Type B pancreatic cell (in vitro differentiated cells): ENCODE results near the gene EXTL1. TPM values are rescaled to one million over a fixed set of nuclear protein-coding genes. Genes with fewer than 3 reads are reported as not detected.

ENCODE experiments used
- DNase-seq: peaks from one replicate; pipeline ENCODE4 v3.0.0; 2021; ENCODE audit warnings: mixed read lengths; ENCODE audit not compliant: unreplicated experiment; ENCODE audit errors: extremely low spot score
- H3K27ac Mint-ChIP-seq: 2 replicates; pipeline ENCODE4 v1.8.0; 2021; ENCODE audit warnings: mild to moderate bottlenecking, mixed read lengths
- H3K27me3 Mint-ChIP-seq: 2 replicates; pipeline ENCODE4 v1.8.0; 2021; ENCODE audit warnings: mixed read lengths
- H3K36me3 Mint-ChIP-seq: 2 replicates; pipeline ENCODE4 v1.8.0; 2021; ENCODE audit warnings: mixed read lengths
- H3K4me1 Mint-ChIP-seq: one replicate; pipeline ENCODE4 v1.8.0; 2021; ENCODE audit warnings: mixed read lengths; ENCODE audit not compliant: unreplicated experiment
- H3K4me3 Mint-ChIP-seq: 2 replicates; pipeline ENCODE4 v1.8.0; 2021; ENCODE audit warnings: mild to moderate bottlenecking, mixed read lengths
- H3K9me3 Mint-ChIP-seq: 2 replicates; pipeline ENCODE4 v1.8.0; 2021; ENCODE audit warnings: mixed read lengths
- total RNA-seq: library from RNA; stranded (reverse); gene quantifications from 2 replicates; pipeline ENCODE4 v1.2.1, GENCODE V29; 2021; ENCODE audit warnings: low replicate concordance
- TF ChIP-seq, protein P1 (sequence below): fragments of 200-600 bp; sonication (generic); conservative IDR thresholded peaks from 2 replicates; pipeline ENCODE4 v1.5.0; 2021; ENCODE audit warnings: antibody characterized with exemption, mild to moderate bottlenecking

Gene EXTL1
- total RNA-seq, 1 donor from 2014 or later: 4.2 TPM

DNA sequence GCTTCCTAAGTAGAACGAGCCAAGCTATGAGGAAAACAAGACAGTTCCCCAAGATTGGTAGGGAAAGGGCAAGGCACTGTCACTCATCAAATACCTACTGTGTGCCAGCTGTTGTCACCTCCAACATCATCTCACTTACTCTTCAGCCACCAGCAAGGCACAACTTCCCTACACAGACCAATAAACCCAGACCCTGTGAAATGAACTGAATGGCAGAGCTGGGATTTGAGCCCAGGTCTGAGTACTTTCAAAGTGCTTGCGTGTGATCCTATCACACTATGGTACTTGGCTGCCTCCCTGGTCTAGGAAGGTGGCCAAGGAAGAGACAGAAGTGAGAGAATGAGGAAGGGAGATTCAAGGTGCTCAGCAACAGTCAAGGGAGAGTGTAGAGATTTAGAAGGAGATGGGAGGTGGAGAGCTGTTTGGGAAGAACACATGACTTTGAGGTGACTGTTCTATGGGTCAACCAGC, 62.6 kb downstream of the EXTL1 start:
- Mint-ChIP-seq H3K4me1 (peaks cover 10% of the 10 kb centered on the region), H3K27me3 (peaks cover 4% of the 10 kb centered on the region), H3K36me3 (no peaks in the 10 kb centered on the region), H3K27ac (no peak overlapping the region), H3K9me3 (no peaks in the 10 kb centered on the region), H3K4me3 (no peak overlapping the region)
- DNase-seq: no peak
- TF ChIP-seq, protein P1, sequence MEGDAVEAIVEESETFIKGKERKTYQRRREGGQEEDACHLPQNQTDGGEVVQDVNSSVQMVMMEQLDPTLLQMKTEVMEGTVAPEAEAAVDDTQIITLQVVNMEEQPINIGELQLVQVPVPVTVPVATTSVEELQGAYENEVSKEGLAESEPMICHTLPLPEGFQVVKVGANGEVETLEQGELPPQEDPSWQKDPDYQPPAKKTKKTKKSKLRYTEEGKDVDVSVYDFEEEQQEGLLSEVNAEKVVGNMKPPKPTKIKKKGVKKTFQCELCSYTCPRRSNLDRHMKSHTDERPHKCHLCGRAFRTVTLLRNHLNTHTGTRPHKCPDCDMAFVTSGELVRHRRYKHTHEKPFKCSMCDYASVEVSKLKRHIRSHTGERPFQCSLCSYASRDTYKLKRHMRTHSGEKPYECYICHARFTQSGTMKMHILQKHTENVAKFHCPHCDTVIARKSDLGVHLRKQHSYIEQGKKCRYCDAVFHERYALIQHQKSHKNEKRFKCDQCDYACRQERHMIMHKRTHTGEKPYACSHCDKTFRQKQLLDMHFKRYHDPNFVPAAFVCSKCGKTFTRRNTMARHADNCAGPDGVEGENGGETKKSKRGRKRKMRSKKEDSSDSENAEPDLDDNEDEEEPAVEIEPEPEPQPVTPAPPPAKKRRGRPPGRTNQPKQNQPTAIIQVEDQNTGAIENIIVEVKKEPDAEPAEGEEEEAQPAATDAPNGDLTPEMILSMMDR: no peak

DNA sequence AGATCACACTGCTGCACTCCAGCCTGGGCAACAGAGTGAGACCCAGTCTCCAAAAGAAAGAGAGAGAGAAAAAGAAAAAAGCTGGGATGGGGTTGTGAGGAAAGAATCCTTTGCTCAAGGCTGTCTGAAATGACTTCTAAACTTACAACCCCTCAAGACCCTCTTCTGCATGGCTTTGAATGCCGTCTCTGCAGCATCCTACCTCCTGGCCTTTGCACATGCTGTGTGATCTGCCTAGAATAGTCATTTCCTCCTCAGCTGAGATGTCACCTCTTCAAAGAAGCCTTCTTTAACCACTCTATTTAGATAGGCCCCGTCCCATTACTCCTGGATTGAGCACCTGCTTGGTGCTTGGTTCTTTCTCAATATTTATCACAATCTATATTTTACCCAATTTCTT, 63.3 kb downstream of the EXTL1 start:
- no peak for DNase-seq
- TF ChIP-seq, protein P1: no peak
- Mint-ChIP-seq H3K27ac (no peak overlapping the region), H3K4me3 (no peak overlapping the region), H3K4me1 (peaks cover 5% of the 10 kb centered on the region), H3K9me3 (no peaks in the 10 kb centered on the region), H3K36me3 (no peaks in the 10 kb centered on the region), H3K27me3 (peaks cover 4% of the 10 kb centered on the region)

Other genes starting within 250 kb of the EXTL1 start
- 39.8 and 68.7 TPM in 2 replicates for gene SELENON, start 221.6 kb upstream of the EXTL1 start, total RNA-seq
- gene MTFR1L, start 201.8 kb upstream of the EXTL1 start, total RNA-seq: 73.5 and 74.5 TPM in 2 replicates
- gene AUNIP, start 162.3 kb upstream of the EXTL1 start, total RNA-seq: 3.7 and 7.2 TPM in 2 replicates
- gene PAQR7, start 146.1 kb upstream of the EXTL1 start, total RNA-seq: 24.3 and 41.0 TPM in 2 replicates
- gene STMN1, start 115.4 kb upstream of the EXTL1 start, total RNA-seq: 219 and 591 TPM in 2 replicates
- 16.7 and 21.1 TPM in 2 replicates for gene PAFAH2, start 23.7 kb upstream of the EXTL1 start, total RNA-seq
- gene SLC30A2, start 24.3 kb downstream of the EXTL1 start, total RNA-seq: 4.4 and 24.4 TPM in 2 replicates
- gene TRIM63, start 45.9 kb downstream of the EXTL1 start, total RNA-seq: 1.7 and 4.1 TPM in 2 replicates
- 14.7 and 18.4 TPM in 2 replicates for gene PDIK1L, start 90.0 kb downstream of the EXTL1 start, total RNA-seq
- gene FAM110D, start 137.3 kb downstream of the EXTL1 start, total RNA-seq: 0.38 and 1.4 TPM in 2 replicates
- 1.0 TPM in 1 of 2 replicates, not detected in the other for gene C1orf232, start 147.2 kb downstream of the EXTL1 start, total RNA-seq
- gene ZNF593, start 148.1 kb downstream of the EXTL1 start, total RNA-seq: 29.7 and 34.9 TPM in 2 replicates
- gene ZNF593OS, start 150.1 kb downstream of the EXTL1 start, total RNA-seq: not detected in 2 replicates
- 16.5 and 50.5 TPM in 2 replicates for gene CNKSR1, start 155.7 kb downstream of the EXTL1 start, total RNA-seq
- gene CATSPER4, start 168.8 kb downstream of the EXTL1 start, total RNA-seq: not detected in 2 replicates
- gene CEP85, start 212.4 kb downstream of the EXTL1 start, total RNA-seq: 15.9 and 26.8 TPM in 2 replicates